ENCODE measurements around the gene MRPL43. TPM values are rescaled to one million over a fixed set of nuclear protein-coding genes. Genes with fewer than 3 reads are reported as not detected.

MRPL43 gene
- total RNA-seq, 1 experiment from 2014 or later = 107 TPM

GRCh38 chr10:101027106-101027720, 39.9 kb upstream of the MRPL43 start:
- DNase-seq = no peak
- H3K27me3 ChIP-seq (ENCODE audit: control insufficient read depth, insufficient read depth, low read length) = peaks cover 19% of the 10 kb centered on the region
- no peak overlapping the region for H3K4me3 ChIP-seq (ENCODE audit: insufficient read depth, low read depth, low read length)
- H3K36me3 ChIP-seq (replicated peaks; ENCODE audit: control insufficient read depth, insufficient read depth, low read length) = no peaks in the 10 kb centered on the region

GRCh38 chr10:101022967-101023705, 35.8 kb upstream of the MRPL43 start:
- H3K4me3 ChIP-seq (ENCODE audit: insufficient read depth, low read depth, low read length) = no peak overlapping the region
- H3K27me3 ChIP-seq (ENCODE audit: control insufficient read depth, insufficient read depth, low read length) = peaks cover 16% of the 10 kb centered on the region
- DNase-seq = no peak
- H3K36me3 ChIP-seq (replicated peaks; ENCODE audit: control insufficient read depth, insufficient read depth, low read length) = no peaks in the 10 kb centered on the region

GRCh38 chr10:101021692-101022251, 34.5 kb upstream of the MRPL43 start:
- peaks cover 28% of the 10 kb centered on the region for H3K27me3 ChIP-seq (ENCODE audit: control insufficient read depth, insufficient read depth, low read length)
- no peaks in the 10 kb centered on the region for H3K36me3 ChIP-seq (replicated peaks; ENCODE audit: control insufficient read depth, insufficient read depth, low read length)
- DNase-seq = no peak
- no peak overlapping the region for H3K4me3 ChIP-seq (ENCODE audit: insufficient read depth, low read depth, low read length)

GRCh38 chr10:101021239-101021638, 33.9 kb upstream of the MRPL43 start:
- DNase-seq = no peak
- Histone ChIP-seq H3K36me3 (replicated peaks; ENCODE audit: control insufficient read depth, insufficient read depth, low read length) (no peaks in the 10 kb centered on the region), H3K27me3 (ENCODE audit: control insufficient read depth, insufficient read depth, low read length) (peaks cover 32% of the 10 kb centered on the region), H3K4me3 (ENCODE audit: insufficient read depth, low read depth, low read length) (no peak overlapping the region)

- Histone ChIP-seq H3K27me3 (ENCODE audit: control insufficient read depth, insufficient read depth, low read length) (peaks cover 32% of the 10 kb centered on the region), H3K4me3 (ENCODE audit: insufficient read depth, low read depth, low read length) (no peak overlapping the region), H3K36me3 (replicated peaks; ENCODE audit: control insufficient read depth, insufficient read depth, low read length) (no peaks in the 10 kb centered on the region)
- no peak for DNase-seq
Observed at GRCh38 chr10:101020427-101021075, 33.3 kb upstream of the MRPL43 start.

GRCh38 chr10:101019440-101019703, 32.1 kb upstream of the MRPL43 start:
- no peak for DNase-seq
- Histone ChIP-seq H3K36me3 (replicated peaks; ENCODE audit: control insufficient read depth, insufficient read depth, low read length) (no peaks in the 10 kb centered on the region), H3K27me3 (ENCODE audit: control insufficient read depth, insufficient read depth, low read length) (peaks cover 34% of the 10 kb centered on the region), H3K4me3 (ENCODE audit: insufficient read depth, low read depth, low read length) (no peak overlapping the region)

GRCh38 chr10:101018600-101019439, 31.5 kb upstream of the MRPL43 start:
- Histone ChIP-seq H3K36me3 (replicated peaks; ENCODE audit: control insufficient read depth, insufficient read depth, low read length) (no peaks in the 10 kb centered on the region), H3K4me3 (ENCODE audit: insufficient read depth, low read depth, low read length) (peak overlapping the region; percentile 40), H3K27me3 (ENCODE audit: control insufficient read depth, insufficient read depth, low read length) (peaks cover 34% of the 10 kb centered on the region)
- peak; percentile 97 for DNase-seq

- H3K27me3 ChIP-seq (ENCODE audit: control insufficient read depth, insufficient read depth, low read length) = peaks cover 34% of the 10 kb centered on the region
- H3K4me3 ChIP-seq (ENCODE audit: insufficient read depth, low read depth, low read length) = peak overlapping the region; percentile 40
- peak; percentile 83 for DNase-seq
- no peaks in the 10 kb centered on the region for H3K36me3 ChIP-seq (replicated peaks; ENCODE audit: control insufficient read depth, insufficient read depth, low read length)
Observed at GRCh38 chr10:101018118-101018599, 30.9 kb upstream of the MRPL43 start.

GRCh38 chr10:101016814-101017213, 29.5 kb upstream of the MRPL43 start:
- Histone ChIP-seq H3K27me3 (ENCODE audit: control insufficient read depth, insufficient read depth, low read length) (peaks cover 34% of the 10 kb centered on the region), H3K4me3 (ENCODE audit: insufficient read depth, low read depth, low read length) (no peak overlapping the region), H3K36me3 (replicated peaks; ENCODE audit: control insufficient read depth, insufficient read depth, low read length) (no peaks in the 10 kb centered on the region)
- no peak for DNase-seq

GRCh38 chr10:101015582-101015973, 28.3 kb upstream of the MRPL43 start:
- Histone ChIP-seq H3K4me3 (ENCODE audit: insufficient read depth, low read depth, low read length) (no peak overlapping the region), H3K36me3 (replicated peaks; ENCODE audit: control insufficient read depth, insufficient read depth, low read length) (no peaks in the 10 kb centered on the region), H3K27me3 (ENCODE audit: control insufficient read depth, insufficient read depth, low read length) (peaks cover 31% of the 10 kb centered on the region)
- DNase-seq = peak; percentile 36

GRCh38 chr10:101014966-101015581, 27.8 kb upstream of the MRPL43 start:
- no peak overlapping the region for H3K4me3 ChIP-seq (ENCODE audit: insufficient read depth, low read depth, low read length)
- peaks cover 31% of the 10 kb centered on the region for H3K27me3 ChIP-seq (ENCODE audit: control insufficient read depth, insufficient read depth, low read length)
- no peaks in the 10 kb centered on the region for H3K36me3 ChIP-seq (replicated peaks; ENCODE audit: control insufficient read depth, insufficient read depth, low read length)
- no peak for DNase-seq

GRCh38 chr10:101014230-101014884, 27.1 kb upstream of the MRPL43 start:
- H3K4me3 ChIP-seq (ENCODE audit: insufficient read depth, low read depth, low read length) = no peak overlapping the region
- DNase-seq = peak; percentile 92
- H3K27me3 ChIP-seq (ENCODE audit: control insufficient read depth, insufficient read depth, low read length) = peaks cover 30% of the 10 kb centered on the region
- H3K36me3 ChIP-seq (replicated peaks; ENCODE audit: control insufficient read depth, insufficient read depth, low read length) = no peaks in the 10 kb centered on the region

GRCh38 chr10:101013365-101013825, 26.1 kb upstream of the MRPL43 start:
- Histone ChIP-seq H3K4me3 (ENCODE audit: insufficient read depth, low read depth, low read length) (no peak overlapping the region), H3K27me3 (ENCODE audit: control insufficient read depth, insufficient read depth, low read length) (peaks cover 20% of the 10 kb centered on the region), H3K36me3 (replicated peaks; ENCODE audit: control insufficient read depth, insufficient read depth, low read length) (no peaks in the 10 kb centered on the region)
- no peak for DNase-seq
